ENCODE data around the gene C17orf107.
"Not testable (repeated sequence)": the region's sequence is repeated elsewhere in the genome, so short reads cannot be mapped to it uniquely, and the experiment has no call there.

C17orf107 gene

DNA sequence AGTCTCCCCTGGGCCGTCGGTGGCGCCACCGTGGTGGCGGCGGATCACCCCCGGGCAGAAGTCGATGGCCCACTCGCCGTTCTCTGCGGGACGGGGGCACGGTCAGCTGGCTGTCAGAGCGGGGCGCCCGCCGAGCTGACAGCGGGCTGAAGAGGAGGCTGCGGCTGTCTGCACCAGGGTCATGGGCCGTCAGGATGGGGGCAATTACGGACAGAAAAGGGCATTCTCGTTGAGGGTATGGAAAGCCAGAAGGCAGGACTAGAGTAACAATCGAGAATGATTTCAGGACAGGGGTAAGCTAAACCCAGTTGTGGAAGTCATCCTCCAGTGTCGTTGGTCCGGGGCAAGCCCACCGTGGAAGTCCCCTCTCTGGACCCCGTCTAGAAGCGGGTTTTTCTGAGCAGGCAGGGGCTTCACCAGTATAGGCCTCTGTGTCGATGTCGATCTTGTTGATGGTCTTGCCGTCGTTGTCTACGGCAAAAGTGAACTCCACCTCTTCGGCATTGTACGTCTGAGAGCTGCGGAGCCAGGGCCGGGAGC, 1.8 kb downstream of the C17orf107 start:
- peak overlapping the region; percentile 72 for H3K27ac Mint-ChIP-seq
- H3K9me3 Mint-ChIP-seq = no peaks in the 10 kb centered on the region
- peak overlapping the region; percentile 59 for H3K4me3 Mint-ChIP-seq

DNA sequence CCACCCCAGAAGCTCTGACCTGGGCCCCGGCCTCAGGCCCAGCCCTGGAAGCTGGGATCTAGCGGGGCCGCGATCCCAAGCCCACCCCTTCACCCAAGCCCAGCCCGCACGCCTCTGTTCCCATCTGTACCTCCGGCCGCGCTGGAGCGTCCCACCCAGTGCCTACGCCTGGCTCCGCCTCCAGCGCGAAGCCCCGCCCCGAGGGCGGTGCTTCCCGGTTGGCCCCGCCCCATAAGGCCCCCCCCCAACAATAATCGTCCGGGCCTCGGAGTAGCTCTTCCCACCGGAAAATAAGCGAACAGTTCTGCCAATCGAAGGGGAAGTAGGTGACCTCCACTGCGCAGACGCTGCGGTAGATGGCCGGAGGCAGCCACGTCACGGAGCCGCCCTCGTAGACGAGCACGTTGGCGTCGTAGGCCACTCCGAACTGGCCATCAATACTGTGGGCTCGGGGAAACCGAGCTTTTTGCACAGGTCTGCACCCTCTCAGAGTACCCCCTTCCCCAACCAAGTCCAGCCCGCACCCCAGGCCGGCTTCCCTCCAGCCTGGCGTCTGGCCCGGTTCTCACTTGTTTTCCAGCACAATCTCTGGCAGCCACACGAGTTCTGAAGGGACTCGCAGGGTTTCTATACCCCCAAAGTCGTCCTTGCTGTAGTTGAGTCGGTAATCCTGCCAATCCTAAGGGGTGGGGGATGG, 2.5 kb downstream of the C17orf107 start:
- H3K4me1 Mint-ChIP-seq (ENCODE audit: low read depth) = peaks cover 26% of the 10 kb centered on the region
- no peak overlapping the region for H3K4me3 Mint-ChIP-seq
- H3K27ac Mint-ChIP-seq = no peak overlapping the region

More for the DNA sequence above, 1.8 kb downstream of the C17orf107 start:
- Mint-ChIP-seq H3K4me1 (ENCODE audit: low read depth) (peaks cover 26% of the 10 kb centered on the region), H3K36me3 (ENCODE audit: low read depth) (peaks cover 1% of the 10 kb centered on the region), H3K27me3 (ENCODE audit: low read depth) (peaks cover 10% of the 10 kb centered on the region)

DNA sequence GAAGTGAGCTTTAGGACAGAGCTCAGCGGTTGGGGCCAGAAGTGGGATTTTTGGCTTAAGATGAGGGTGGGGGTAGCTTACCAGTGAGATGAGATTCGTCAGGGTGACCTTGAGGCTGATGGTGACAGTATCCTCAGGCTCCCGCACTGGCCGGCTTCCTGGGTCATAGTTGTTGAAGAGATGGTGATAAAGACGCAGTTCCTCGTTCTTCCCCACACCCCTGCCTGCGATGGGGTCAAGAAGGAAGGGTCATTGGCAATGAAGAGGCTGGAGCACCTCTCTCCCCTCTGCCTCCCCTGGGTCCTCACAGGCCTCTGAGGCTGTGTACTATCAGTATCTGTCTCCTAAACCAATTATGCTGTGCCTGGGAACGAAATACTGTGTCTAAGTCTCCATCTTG, 3.2 kb downstream of the C17orf107 start:
- peaks cover 10% of the 10 kb centered on the region for H3K27me3 Mint-ChIP-seq (ENCODE audit: low read depth)
- peak overlapping the region; percentile 43 for H3K27ac Mint-ChIP-seq
- H3K9me3 Mint-ChIP-seq = no peaks in the 10 kb centered on the region
- H3K4me3 Mint-ChIP-seq = peak overlapping the region; percentile 28
- no peaks in the 10 kb centered on the region for H3K36me3 Mint-ChIP-seq (ENCODE audit: low read depth)
- peaks cover 26% of the 10 kb centered on the region for H3K4me1 Mint-ChIP-seq (ENCODE audit: low read depth)

More for the DNA sequence above, 2.5 kb downstream of the C17orf107 start:
- H3K36me3 Mint-ChIP-seq (ENCODE audit: low read depth) = peaks cover 1% of the 10 kb centered on the region
- peaks cover 10% of the 10 kb centered on the region for H3K27me3 Mint-ChIP-seq (ENCODE audit: low read depth)
- no peaks in the 10 kb centered on the region for H3K9me3 Mint-ChIP-seq

DNA sequence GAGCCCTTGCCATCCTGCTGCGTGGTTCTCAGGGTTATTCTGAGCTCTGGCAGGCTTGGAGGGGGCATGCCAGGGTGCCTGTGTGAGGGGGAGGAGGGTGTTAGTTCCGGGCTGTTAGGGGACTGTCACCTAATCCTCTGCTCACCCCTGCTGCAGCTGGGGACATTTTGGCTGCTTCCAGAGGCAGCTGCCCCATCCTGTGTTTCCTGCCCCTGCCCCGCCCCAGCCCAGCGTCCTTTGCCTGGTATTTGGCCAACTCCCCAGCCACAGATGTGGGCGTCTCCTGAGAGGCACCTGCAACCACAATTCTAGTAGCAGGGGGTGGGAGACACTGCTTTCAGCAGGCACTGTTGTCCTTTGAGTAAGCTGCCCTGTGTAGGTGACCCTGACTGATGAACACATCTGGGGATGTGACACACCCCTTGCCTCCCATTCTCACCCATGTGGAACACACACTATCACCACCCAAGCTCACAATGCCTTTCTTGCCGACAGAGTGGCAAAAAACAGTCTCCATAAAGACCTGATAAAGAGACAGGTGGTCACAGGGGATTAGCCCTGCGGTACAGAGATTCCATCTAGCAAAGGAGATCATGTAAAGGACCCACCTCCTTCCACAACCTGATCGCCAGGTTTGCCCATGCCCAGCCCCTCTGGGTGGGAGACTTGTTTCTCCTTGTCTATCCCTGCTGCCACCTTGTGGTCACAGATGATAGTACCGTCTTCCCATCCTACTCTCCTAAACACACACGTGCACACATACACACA, 3.9 kb downstream of the C17orf107 start, which contains the start of gene CHRNE:
Gene CHRNE, minus strand, starts transcription at position 48 of the 768 bp plus-strand sequence. Its CDS starts 35 bp downstream, at position 13.
- Mint-ChIP-seq H3K4me1 (ENCODE audit: low read depth) (peaks cover 26% of the 10 kb centered on the region), H3K9me3 (no peaks in the 10 kb centered on the region), H3K4me3 (peak within 1 kb of the TSS; percentile 28), H3K36me3 (ENCODE audit: low read depth) (no peaks in the 10 kb centered on the region), H3K27ac (peak within 1 kb of the TSS; percentile 46), H3K27me3 (ENCODE audit: low read depth) (peaks cover 10% of the 10 kb centered on the region)

DNA sequence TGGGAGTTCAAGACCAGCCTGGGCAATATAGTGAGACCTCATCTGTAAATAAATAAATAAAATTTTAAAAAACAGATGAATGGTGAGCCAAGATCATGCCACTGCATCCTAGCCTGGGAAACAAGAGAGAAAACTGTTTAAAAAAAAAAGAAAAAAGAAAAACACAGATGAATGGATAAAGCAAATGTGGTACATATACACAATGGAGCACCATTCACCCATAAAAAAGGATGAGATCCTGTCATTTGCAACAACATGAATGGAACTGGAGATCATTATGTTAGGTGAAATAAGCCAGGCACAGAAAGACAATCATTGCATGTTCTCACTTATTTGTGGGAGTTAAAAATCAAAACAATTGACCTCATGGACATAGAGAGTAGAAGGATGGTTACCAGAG, 7.3 kb downstream of the C17orf107 start:
- H3K27ac Mint-ChIP-seq; H3K4me3 Mint-ChIP-seq; H3K36me3 Mint-ChIP-seq (ENCODE audit: low read depth); H3K27me3 Mint-ChIP-seq (ENCODE audit: low read depth); H3K9me3 Mint-ChIP-seq: not testable (repeated sequence)
- H3K4me1 Mint-ChIP-seq (ENCODE audit: low read depth) = peaks cover 17% of the 10 kb centered on the region

DNA sequence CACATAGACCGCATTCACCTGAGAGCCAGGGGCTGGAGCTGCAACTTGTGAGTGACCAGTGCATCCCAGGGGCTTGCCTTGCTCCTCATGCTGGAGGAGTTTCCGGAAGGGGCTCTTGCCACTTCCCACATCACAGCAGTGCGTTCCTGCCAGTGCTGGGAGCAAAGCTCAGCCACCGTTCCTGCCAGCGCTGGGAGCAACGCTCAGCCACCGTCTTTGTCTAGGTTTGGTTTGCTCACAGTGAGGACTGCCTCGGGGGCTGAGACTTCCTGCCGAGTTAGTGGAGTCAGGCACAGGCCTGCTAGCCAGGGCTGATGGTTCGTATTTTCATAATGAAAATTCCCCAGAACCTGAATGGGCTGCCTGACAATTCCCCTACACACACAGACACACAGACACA, 9.0 kb downstream of the C17orf107 start:
- no peak overlapping the region for H3K4me3 Mint-ChIP-seq
- peaks cover 6% of the 10 kb centered on the region for H3K4me1 Mint-ChIP-seq (ENCODE audit: low read depth)
- H3K27ac Mint-ChIP-seq = no peak overlapping the region
- H3K9me3 Mint-ChIP-seq = no peaks in the 10 kb centered on the region
- peaks cover 12% of the 10 kb centered on the region for H3K27me3 Mint-ChIP-seq (ENCODE audit: low read depth)
- H3K36me3 Mint-ChIP-seq (ENCODE audit: low read depth) = no peaks in the 10 kb centered on the region

DNA sequence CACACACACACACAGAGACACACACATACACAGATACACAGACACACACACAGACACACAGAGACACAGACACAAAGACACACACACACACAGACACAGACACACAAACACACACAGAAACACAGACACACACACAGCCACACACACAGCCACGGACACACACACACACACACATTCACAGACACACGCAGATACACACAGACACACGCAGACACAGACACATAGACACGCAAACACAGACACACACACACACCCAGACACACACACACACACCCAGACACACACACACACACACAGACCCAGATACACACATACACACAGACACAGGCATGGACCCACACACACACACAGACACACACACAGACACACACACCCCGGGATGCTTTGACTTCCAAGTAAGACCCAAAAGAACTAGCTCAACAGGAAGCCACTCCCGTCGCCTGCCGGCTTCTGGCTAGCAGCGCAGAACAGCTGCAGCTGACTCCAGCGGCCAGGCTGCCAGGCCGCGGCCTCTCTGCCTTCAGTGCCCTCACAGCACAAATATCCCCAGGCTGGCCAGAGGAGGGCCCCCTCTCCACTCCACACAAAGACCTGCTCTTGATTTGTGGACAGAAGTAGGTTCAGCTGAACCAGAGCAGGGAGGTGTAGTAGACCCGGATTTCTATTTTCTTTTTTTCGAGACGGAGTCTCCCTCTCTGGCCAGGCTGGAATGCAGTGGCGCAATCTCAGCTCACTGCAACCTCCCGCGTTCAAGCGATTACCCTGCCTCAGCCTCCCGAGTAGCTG, 9.6 kb downstream of the C17orf107 start:
- H3K4me3 Mint-ChIP-seq = no peak overlapping the region
- no peak overlapping the region for H3K27ac Mint-ChIP-seq
- no peaks in the 10 kb centered on the region for H3K36me3 Mint-ChIP-seq (ENCODE audit: low read depth)
- H3K27me3 Mint-ChIP-seq (ENCODE audit: low read depth) = peaks cover 12% of the 10 kb centered on the region
- no peaks in the 10 kb centered on the region for H3K9me3 Mint-ChIP-seq
- H3K4me1 Mint-ChIP-seq (ENCODE audit: low read depth) = peaks cover 2% of the 10 kb centered on the region

DNA sequence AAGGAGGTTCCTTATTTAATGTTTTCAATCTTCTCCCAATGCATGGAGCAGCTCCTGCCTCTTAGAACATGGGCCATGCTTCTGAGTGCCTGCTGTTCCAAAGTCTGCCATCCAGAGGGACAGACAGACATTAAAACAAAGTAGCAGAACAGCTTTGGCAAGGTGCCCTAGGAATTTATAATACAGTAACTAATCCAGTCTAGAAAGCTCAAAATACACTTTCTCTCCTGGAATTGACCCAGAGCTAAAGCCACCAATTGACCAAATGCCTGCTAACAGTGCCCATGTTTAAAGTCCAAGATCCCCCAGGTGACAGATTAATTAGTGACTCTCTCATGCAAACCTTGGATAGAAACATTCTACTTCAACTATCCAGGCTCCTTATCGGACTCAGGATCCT, 14.7 kb downstream of the C17orf107 start:
- H3K36me3 Mint-ChIP-seq (ENCODE audit: low read depth) = no peaks in the 10 kb centered on the region
- peaks cover 2% of the 10 kb centered on the region for H3K4me1 Mint-ChIP-seq (ENCODE audit: low read depth)

DNA sequence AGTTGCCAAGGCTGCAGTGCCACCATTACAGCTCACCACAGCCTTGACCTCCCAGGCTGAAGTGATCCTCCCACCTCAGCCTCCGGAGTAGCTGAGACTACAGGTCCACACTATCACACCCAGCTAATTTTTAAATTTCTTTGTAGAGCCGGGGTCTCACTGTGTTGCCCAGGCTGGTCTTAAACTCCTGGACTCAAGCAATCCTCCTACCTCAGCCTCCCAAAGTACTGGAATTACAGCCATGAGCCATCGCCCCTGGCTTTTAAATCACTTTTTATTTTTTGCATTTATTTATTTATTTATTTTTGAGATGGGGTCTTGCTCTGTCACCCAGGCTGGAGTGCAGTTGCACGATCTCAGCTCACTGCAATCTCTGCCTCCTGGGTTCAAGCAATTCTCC, 15.2 kb downstream of the C17orf107 start:
- not testable (repeated sequence) for H3K9me3 Mint-ChIP-seq; H3K4me1 Mint-ChIP-seq (ENCODE audit: low read depth); H3K4me3 Mint-ChIP-seq; H3K27me3 Mint-ChIP-seq (ENCODE audit: low read depth); H3K27ac Mint-ChIP-seq; H3K36me3 Mint-ChIP-seq (ENCODE audit: low read depth)

More for the DNA sequence above, 14.7 kb downstream of the C17orf107 start:
- Mint-ChIP-seq H3K27me3 (ENCODE audit: low read depth) (peaks cover 8% of the 10 kb centered on the region), H3K9me3 (no peaks in the 10 kb centered on the region), H3K4me3 (no peak overlapping the region), H3K27ac (no peak overlapping the region)

DNA sequence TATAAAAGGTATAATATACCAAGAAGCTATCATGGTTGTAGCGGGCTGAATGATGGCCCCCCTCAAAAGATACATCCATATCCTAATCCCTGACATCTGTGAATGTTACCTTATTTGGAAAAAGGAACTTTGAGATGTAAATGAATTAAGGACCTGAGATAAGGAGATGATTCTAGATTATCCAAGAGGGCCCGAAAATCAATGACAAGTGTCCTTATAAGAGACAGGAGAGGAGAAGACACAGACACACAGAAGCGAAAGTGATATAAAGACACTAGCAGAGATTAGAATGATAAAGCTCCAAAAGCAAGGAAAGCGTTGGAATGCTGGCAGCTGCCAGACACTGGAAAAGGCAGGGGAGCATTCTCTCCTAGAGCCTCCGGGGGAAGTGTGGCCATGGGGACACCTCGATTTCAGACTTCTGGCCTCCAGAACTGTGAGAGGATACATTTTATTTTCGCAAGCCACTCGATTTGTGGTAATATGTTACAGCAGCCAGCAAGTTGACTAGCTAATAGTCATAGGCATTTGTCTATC, 20.2 kb downstream of the C17orf107 start:
- Mint-ChIP-seq H3K36me3 (ENCODE audit: low read depth) (peaks cover 4% of the 10 kb centered on the region), H3K4me1 (ENCODE audit: low read depth) (no peaks in the 10 kb centered on the region), H3K27me3 (ENCODE audit: low read depth) (no peaks in the 10 kb centered on the region)

DNA sequence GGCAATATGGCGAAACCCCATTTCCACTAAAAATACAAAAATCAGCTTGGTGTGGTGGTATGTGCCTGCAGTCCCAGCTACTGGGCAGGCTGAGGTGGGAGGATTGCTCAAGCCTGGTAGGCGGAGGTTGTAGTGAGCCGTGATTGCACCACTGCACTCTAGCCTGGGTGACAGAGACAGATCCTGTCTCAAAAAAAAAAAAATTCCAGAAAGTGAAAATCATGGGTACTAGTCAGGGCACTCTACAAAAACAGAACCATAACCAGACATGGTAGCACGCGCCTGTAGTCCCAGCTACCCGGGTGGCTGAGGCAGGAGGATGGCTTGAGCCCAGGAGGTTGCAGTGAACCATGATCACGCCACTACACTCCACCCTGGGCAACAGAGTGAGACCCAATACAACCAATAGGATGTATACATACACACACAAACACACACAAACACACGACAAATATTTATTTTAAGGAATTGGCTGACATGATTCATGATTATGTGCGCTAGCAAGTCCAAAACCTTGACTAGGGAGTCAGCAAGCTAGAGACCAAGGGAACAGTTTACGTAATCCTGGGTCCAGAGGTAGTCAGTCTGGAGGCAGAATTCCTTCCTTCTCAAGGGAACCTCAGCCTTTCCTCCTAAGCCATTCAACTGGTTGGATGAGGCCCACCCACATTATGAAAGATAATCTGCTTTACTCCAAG, 21.2 kb downstream of the C17orf107 start:
- Mint-ChIP-seq H3K9me3 (no peaks in the 10 kb centered on the region), H3K4me3 (no peak overlapping the region), H3K27me3 (ENCODE audit: low read depth) (no peaks in the 10 kb centered on the region), H3K36me3 (ENCODE audit: low read depth) (peaks cover 4% of the 10 kb centered on the region), H3K4me1 (ENCODE audit: low read depth) (no peaks in the 10 kb centered on the region), H3K27ac (no peak overlapping the region)

More for the DNA sequence above, 20.2 kb downstream of the C17orf107 start:
- Mint-ChIP-seq H3K4me3 (no peak overlapping the region), H3K27ac (no peak overlapping the region), H3K9me3 (no peaks in the 10 kb centered on the region)

DNA sequence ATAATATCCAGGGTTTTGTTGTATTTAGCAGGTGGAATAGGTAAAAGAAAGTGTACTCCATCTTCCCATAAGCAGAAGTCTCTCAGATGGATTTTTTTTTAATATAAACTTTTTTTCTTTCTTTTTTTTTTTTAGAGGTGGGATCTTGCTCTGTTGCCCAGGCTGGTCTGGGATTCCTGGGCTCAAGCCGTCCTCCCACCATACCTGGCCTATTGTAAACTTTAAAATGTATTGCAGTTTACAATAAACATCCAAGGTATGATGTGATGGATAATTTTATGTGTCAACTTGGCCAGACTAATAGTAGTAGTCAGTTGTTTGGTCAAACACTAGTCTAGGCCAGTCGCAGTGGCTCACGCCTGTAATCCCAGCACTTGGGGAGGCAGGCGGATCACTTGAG, 22.0 kb downstream of the C17orf107 start:
- Mint-ChIP-seq H3K4me1 (ENCODE audit: low read depth) (peaks cover under 1% of the 10 kb centered on the region), H3K27ac (no peak overlapping the region), H3K9me3 (no peaks in the 10 kb centered on the region), H3K36me3 (ENCODE audit: low read depth) (peaks cover 5% of the 10 kb centered on the region), H3K4me3 (no peak overlapping the region), H3K27me3 (ENCODE audit: low read depth) (no peaks in the 10 kb centered on the region)

DNA sequence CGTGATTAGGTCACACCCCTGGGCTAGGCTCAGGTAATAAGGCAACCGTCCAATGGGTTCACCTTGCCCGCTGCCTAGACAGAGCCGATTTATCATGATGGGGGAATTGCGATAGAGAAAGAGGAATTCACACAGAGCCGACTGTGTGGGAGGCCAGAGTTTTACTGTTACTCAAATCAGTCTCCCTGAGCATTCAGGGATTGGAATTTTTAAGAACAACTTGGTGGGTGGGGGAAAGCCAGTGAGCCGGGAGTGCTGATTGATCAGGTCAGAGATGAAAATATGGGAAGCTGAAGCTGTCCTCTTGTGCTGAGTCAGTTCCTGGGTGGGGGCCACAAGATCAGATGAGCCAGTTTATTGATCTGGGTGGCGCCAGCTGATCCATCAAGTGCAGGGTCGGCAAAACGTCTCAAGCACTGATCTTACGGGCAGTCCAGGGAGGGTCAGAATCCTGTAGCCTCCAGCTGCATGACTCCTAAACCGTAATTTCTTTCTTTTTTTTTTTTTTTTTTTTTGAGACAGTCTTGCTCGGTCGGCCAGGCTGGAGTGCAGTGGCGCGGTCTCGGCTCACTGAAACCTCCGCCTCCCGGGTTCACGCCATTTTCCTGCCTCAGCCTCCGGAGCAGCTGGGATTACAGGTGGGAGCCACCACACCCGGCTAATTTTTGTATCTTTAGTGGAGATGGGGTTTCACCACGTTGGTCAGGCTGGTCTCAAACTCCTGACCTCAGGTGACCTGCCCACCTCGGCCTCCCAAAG, 27.4 kb downstream of the C17orf107 start:
- H3K27me3 Mint-ChIP-seq (ENCODE audit: low read depth); H3K4me1 Mint-ChIP-seq (ENCODE audit: low read depth); H3K27ac Mint-ChIP-seq; H3K9me3 Mint-ChIP-seq; H3K4me3 Mint-ChIP-seq: not testable (repeated sequence)
- peaks cover 33% of the 10 kb centered on the region for H3K36me3 Mint-ChIP-seq (ENCODE audit: low read depth)
